Urinary bladder (tissue), 4 donors: Measurements from ENCODE around the gene NOL11. TPM values are rescaled to one million over a fixed set of nuclear protein-coding genes. Genes with fewer than 3 reads are reported as not detected.
A peak's percentile ranks its signal among the peaks of the same experiment; 100 is the strongest.
"Not testable (repeated sequence)": the region's sequence is repeated elsewhere in the genome, so short reads cannot be mapped to it uniquely, and the experiment has no call there.

ENCODE experiments used
- DNase-seq: peaks from one replicate; pipeline ENCODE4 v3.0.0-alpha.2; 2015; ENCODE audit errors: extremely low spot score
- H3K27ac ChIP-seq: one replicate; pipeline ENCODE4 v1.5.1; 2013; ENCODE audit warnings: low read depth, mild to moderate bottlenecking, moderate library complexity
- H3K36me3 ChIP-seq: one replicate; pipeline ENCODE4 v1.6.1; 2013; ENCODE audit warnings: mild to moderate bottlenecking, moderate library complexity; ENCODE audit not compliant: insufficient read depth
- H3K4me1 ChIP-seq: one replicate; pipeline ENCODE4 v1.6.1; 2013; ENCODE audit warnings: mild to moderate bottlenecking, moderate library complexity; ENCODE audit not compliant: insufficient read depth
- H3K4me3 ChIP-seq: one replicate; pipeline ENCODE4 v1.5.1; 2013; ENCODE audit warnings: low read depth, low read length
- WGBS: extraction: QIAGEN DNeasy Blood & Tissue Kit; methylation state at CpG from one replicate; pipeline ENCODE4 v1.1.7; 2013; 5-methylcytosine and 5-hydroxymethylcytosine counted together
- polyA plus RNA-seq: library from polyadenylated mRNA; stranded (reverse); fragments of 200-250 nt; gene quantifications from one replicate; pipeline ENCODE4 v1.2.3, GENCODE V29; 2013
- total RNA-seq: library from RNA; depleted of rRNA; stranded (reverse); fragments of >200 nt; gene quantifications from one replicate; pipeline ENCODE4 v1.2.3, GENCODE V29; 2014
- donor health status: healthy with polysubstance abuse.
- donor health status: healthy.

Gene NOL11
- total and polyA plus RNA-seq, 2 donors: 20.2 to 59.6 TPM

DNA sequence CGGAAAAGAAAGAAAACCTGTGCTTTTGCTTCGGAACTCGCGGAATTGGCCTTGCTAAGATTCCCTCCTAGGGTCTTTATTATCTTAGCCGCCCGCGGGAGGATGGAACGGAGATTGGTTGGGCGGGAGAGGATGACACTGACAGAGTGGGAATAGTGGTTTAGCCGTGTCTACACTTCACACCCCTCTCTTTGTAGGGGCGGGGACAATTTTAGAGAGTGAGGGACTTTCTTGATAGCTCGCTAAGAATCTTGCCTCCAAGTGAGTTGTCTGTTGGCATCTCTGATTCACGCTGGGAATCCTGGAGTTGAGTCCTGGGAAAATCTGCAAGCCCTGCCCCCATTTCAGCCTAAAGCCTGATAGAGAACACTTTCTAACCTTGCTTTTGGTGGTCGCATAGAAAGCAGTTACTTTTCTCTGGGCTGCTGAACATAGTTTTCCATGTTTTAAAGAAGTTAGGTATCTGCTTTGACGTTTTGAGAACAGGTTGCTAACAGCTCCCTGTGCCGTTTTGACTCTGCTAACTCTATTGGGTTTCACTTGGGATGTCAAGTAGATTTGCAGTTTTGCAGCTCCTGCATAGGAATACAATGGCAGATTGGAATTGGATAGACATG is 697 bp downstream of the NOL11 start:
- H3K4me1 ChIP-seq: no peaks in the 10 kb centered on the region
- DNase-seq: no peak
- under 1% methylated on average over 16 of the region's 16 CpGs for WGBS

GRCh38 chr17:67725373-67725791 is 7.6 kb downstream of the NOL11 start:
- H3K36me3 ChIP-seq: peaks cover 10% of the 10 kb centered on the region
- H3K4me3 ChIP-seq: no peak overlapping the region
- H3K4me1 ChIP-seq: no peaks in the 10 kb centered on the region
- H3K27ac ChIP-seq: no peak overlapping the region
- DNase-seq: no peak
- WGBS: 95% methylated on average over 4 of the region's 4 CpGs

More for the DNA sequence above, 697 bp downstream of the NOL11 start:
- H3K27ac ChIP-seq: peak overlapping the region; percentile 86
- H3K4me3 ChIP-seq: peak overlapping the region; percentile 82
- H3K36me3 ChIP-seq: no peaks in the 10 kb centered on the region

DNA sequence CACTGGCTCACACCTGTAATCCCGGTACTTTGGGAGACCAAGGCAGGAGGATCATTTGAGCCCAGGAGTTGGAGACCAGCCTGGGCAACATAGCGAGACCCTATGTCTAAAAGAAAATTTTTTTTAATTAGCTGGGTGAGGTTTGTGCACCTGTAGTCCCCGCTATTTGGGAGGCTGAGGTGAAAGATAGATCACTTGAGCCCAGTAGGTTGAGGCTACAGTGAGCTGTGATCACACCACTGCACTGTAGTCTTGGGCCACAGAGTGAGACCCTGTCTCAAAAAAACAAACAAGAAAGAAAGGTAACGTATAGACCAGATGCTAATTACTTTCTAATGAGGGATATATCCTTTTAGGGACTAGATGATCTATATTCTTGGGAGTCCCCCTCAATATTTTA is 8.1 kb downstream of the NOL11 start:
- H3K27ac ChIP-seq: no peak overlapping the region
- H3K4me1 ChIP-seq: no peaks in the 10 kb centered on the region
- 91% methylated on average over 4 of the region's 4 CpGs for WGBS
- H3K4me3 ChIP-seq: no peak overlapping the region
- peaks cover 10% of the 10 kb centered on the region for H3K36me3 ChIP-seq
- DNase-seq: no peak

DNA sequence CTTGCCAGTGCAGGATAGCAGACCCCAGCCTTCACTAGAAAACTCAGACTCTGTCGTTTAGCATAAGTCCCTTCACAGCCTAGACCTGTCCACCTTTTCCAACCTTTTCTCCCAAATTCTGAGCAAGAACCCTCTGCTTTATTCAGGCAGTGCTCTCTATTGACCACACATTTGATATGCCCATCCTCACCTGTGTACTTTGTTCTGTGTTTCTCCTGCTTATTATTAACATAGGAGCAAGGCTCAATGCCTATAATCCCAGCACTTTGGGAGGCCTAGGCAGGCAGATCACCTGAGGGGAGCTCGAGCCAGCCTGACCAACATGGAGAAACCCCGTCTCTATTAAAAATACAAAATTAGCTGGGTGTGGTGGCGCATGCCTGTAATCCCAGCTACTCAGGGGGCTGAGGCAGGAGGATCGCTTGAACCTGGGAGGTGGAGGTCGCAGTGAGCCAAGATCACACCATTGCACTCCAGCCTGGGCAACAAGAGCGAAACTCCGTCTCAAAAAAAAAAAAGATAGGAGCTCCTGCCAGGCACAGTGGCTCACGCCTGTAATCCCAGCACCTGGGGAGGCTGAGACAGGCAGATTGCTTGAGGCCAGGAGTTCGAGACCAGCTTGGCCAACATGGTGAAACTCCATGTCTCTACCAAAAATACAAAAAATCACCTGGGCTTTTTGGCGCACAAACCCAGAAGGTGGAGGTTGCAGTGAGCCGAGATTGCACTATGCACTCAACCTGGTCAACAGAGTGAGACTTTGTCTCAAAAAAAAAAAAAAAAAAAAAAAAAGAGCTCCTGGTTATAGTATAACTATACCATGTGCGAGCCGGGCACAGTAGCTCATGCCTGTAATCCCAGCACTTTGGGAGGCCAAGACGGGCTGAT is 9.7 kb downstream of the NOL11 start:
- DNase-seq, H3K4me1 ChIP-seq, H3K4me3 ChIP-seq, H3K27ac ChIP-seq: not testable (repeated sequence)
- H3K36me3 ChIP-seq: peaks cover 10% of the 10 kb centered on the region
- 95% methylated on average over 15 of the region's 15 CpGs for WGBS

DNA sequence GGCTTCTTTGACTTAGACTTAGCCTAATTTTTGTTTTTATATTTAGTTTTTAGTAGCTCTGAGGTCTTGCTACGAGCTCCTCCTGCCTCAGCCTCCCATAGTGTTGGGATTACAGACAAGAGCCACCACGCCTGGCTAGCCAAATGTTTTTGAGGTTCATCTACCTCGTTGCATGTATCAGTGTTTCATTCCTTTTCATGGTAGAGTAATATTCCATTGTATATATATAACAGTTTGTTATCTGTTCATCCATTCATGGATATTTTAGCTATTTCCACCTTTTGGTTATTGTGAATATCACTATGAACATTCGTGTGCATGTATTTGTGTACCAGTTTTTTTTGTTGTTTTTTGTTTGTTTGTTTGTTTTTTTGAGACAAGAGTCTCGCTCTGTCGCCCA is 12.2 kb downstream of the NOL11 start:
- Histone ChIP-seq H3K36me3 (peaks cover 10% of the 10 kb centered on the region), H3K4me3 (no peak overlapping the region), H3K4me1 (no peaks in the 10 kb centered on the region), H3K27ac (no peak overlapping the region)
- over 99% methylated on average over 6 of the region's 6 CpGs for WGBS
- no peak for DNase-seq

- peaks cover 7% of the 10 kb centered on the region for H3K36me3 ChIP-seq
- no peak overlapping the region for H3K27ac ChIP-seq
- H3K4me1 ChIP-seq: no peaks in the 10 kb centered on the region
- WGBS: 82% methylated on average over 7 of the region's 7 CpGs
- no peak for DNase-seq
- H3K4me3 ChIP-seq: no peak overlapping the region
These were observed 13.0 kb downstream of the NOL11 start for GRCh38 chr17:67730731-67731130.

- Histone ChIP-seq H3K27ac (no peak overlapping the region), H3K36me3 (peaks cover 4% of the 10 kb centered on the region), H3K4me3 (no peak overlapping the region), H3K4me1 (no peaks in the 10 kb centered on the region)
- WGBS: 71% methylated on average over 2 of the region's 2 CpGs
- no peak for DNase-seq
These were observed 15.7 kb downstream of the NOL11 start for GRCh38 chr17:67733449-67733848.

- Histone ChIP-seq H3K4me1 (no peaks in the 10 kb centered on the region), H3K36me3 (peaks cover 9% of the 10 kb centered on the region), H3K4me3 (no peak overlapping the region), H3K27ac (no peak overlapping the region)
- DNase-seq: no peak
- 95% methylated on average over 8 of the region's 8 CpGs for WGBS
These were observed 19.4 kb downstream of the NOL11 start for GRCh38 chr17:67737145-67737544.

DNA sequence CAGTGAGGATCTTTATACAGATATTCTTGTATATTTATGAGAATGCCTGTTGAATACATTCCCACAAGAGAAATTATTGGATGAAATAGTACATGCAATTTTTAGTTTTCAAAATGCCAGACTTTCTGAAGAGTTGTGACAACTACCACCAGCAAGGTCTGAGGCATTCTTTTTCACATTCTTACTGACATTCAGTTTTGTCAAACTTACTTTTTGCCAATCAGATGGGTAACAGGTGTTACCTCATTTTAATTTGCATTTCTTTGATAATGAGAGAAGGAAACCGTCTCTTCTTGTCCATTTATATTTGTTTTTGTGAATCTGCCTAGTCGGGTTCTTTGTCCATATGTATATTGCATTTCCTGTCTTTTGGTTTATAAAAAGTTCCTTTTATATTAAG is 24.3 kb downstream of the NOL11 start:
- peaks cover 14% of the 10 kb centered on the region for H3K36me3 ChIP-seq
- whole genome bisulfite sequencing: 93% methylated on average over 2 of the region's 2 CpGs
- H3K4me1 ChIP-seq: no peaks in the 10 kb centered on the region
- no peak overlapping the region for H3K27ac ChIP-seq
- no peak overlapping the region for H3K4me3 ChIP-seq
- DNase-seq: no peak

DNA sequence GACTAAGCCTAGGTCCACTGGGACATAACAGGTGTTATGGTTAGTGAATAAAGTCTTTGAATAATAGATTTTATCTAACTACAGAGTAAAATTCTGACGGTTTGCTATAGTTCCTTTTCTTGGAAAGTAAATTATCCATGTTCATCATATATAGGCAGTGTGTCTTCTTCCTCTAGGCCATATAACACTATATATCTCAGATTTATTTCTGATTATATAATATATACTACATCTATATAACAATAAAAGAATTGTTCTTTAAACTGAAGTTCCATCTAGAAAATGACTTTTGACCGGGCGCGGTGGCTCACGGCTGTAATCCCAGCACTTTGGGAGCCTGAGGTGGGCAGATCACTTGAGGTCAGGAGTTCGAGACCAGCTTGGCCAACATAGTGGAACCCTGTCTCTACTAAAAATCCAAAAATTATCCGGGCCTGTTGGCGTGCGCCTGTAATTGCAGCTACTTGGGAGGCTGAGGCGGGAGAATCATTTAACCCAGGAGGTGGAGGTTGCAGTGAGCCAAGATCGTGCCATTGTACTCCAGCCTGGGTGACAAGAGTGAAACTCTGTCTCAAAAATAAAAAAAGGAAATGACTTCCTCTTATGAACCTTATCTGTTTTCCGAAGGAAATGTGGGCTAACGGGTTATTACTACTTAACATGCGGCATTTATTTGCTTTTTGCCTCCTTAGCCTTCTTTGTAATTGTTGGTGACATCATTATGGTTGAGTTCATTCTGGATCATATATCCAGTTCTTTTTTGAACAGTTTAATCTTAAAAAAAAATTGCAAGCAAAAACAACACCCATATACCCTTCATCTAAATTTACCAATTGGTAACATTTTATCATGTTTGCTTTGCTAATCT is 29.2 kb downstream of the NOL11 start:
- Histone ChIP-seq H3K4me1 (no peaks in the 10 kb centered on the region), H3K4me3 (no peak overlapping the region), H3K36me3 (peaks cover 6% of the 10 kb centered on the region), H3K27ac (no peak overlapping the region)
- no peak for DNase-seq
- WGBS: 83% methylated on average over 14 of the region's 14 CpGs

- no peak overlapping the region for H3K4me3 ChIP-seq
- H3K27ac ChIP-seq: no peak overlapping the region
- no peak for DNase-seq
These were observed 30.0 kb downstream of the NOL11 start for GRCh38 chr17:67747681-67748235.

DNA sequence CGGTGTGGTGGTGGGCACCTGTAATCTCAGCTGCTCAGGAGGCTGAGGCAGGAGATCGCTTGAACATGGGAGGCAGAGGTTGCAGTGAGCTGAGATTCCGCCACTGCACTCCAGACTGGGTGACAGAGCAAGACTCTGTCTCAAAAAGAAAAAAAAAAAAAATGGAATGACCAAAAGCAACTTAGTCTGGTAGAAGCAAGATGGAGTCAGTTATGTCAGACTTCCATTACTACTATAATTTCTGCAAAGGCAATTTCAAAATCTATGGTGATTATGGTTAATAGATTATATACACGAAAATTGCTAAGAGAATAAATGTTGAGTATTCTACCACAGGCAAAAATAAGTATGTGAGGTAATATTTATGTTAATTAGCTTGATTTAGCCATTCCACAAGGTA is 32.3 kb downstream of the NOL11 start:
- Histone ChIP-seq H3K27ac (no peak overlapping the region), H3K4me1 (no peaks in the 10 kb centered on the region), H3K36me3 (peaks cover 4% of the 10 kb centered on the region), H3K4me3 (no peak overlapping the region)
- 98% methylated on average over 4 of the region's 4 CpGs for WGBS
- no peak for DNase-seq

More at GRCh38 chr17:67747681-67748235, 30.0 kb downstream of the NOL11 start:
- 55% methylated on average over 2 of the region's 2 CpGs for WGBS
- Histone ChIP-seq H3K36me3 (peaks cover 6% of the 10 kb centered on the region), H3K4me1 (no peaks in the 10 kb centered on the region)
